OCI-LY3 (cell line): ENCODE results near the gene ZFP92.

ENCODE experiments used
- H2AFZ ChIP-seq: fragments of 200-600, 300-600 bp; shearing (Covaris generic); 2 replicates; pipeline ENCODE4 v1.6.0; 2014; ENCODE audit warnings: antibody characterized with exemption, low read depth, low read length
- H3K27ac ChIP-seq: fragments of 200-600, 300-600 bp; sonication (generic); 2 replicates; pipeline ENCODE4 v1.5.1; 2014; ENCODE audit warnings: mild to moderate bottlenecking, low read length, moderate library complexity, mixed read lengths
- H3K27me3 ChIP-seq: fragments of 200-600, 300-600 bp; sonication (generic); 2 replicates; pipeline ENCODE4 v1.6.1; 2014; ENCODE audit warnings: low read depth, low read length, mixed read lengths
- H3K36me3 ChIP-seq: fragments of 200-600, 300-600 bp; sonication (generic); replicated peaks from 2 replicates; pipeline ENCODE3; 2014; ENCODE audit warnings: low read depth, low read length, mixed read lengths
- H3K4me1 ChIP-seq: fragments of 300-600, 200-600 bp; sonication (generic); 2 replicates; pipeline ENCODE4 v1.6.1; 2014; ENCODE audit warnings: low read length, mixed read lengths
- H3K4me2 ChIP-seq: fragments of 200-600, 300-600 bp; sonication (generic); 2 replicates; pipeline ENCODE4 v1.6.1; 2014; ENCODE audit warnings: low read length, mixed read lengths
- H3K4me3 ChIP-seq: fragments of 300-600, 200-600 bp; sonication (generic); 2 replicates; pipeline ENCODE4 v1.5.1; 2014; ENCODE audit warnings: antibody characterized with exemption, mild to moderate bottlenecking, low read length, moderate library complexity
- H3K79me2 ChIP-seq: fragments of 300-600, 200-600 bp; shearing (Covaris generic); 2 replicates; pipeline ENCODE4 v1.6.1; 2014; ENCODE audit warnings: mild to moderate bottlenecking, low read length, mixed read lengths
- H3K9ac ChIP-seq: fragments of 300-600, 200-600 bp; shearing (Covaris generic); 2 replicates; pipeline ENCODE4 v1.6.0; 2014; ENCODE audit warnings: mild to moderate bottlenecking, low read length, moderate library complexity
- H3K9me3 ChIP-seq: fragments of 200-600, 300-600 bp; shearing (Covaris generic); 2 replicates; pipeline ENCODE4 v1.6.1; 2014; ENCODE audit warnings: low read length, mixed read lengths; ENCODE audit not compliant: insufficient read depth
- H4K20me1 ChIP-seq: fragments of 200-600, 300-600 bp; sonication (generic); 2 replicates; pipeline ENCODE4 v1.6.1; 2016; ENCODE audit warnings: low read length, mixed read lengths; ENCODE audit not compliant: insufficient read depth
- EZH2phosphoT487 ChIP-seq: fragments of 200-600 bp; shearing (Covaris generic); IDR thresholded peaks from 2 replicates; pipeline ENCODE4 v1.6.1; 2018; ENCODE audit warnings: antibody characterized with exemption, mixed run types, low read depth
- TF ChIP-seq, protein P1 (sequence below): fragments of 200-600, 300-600 bp; sonication (generic); IDR thresholded peaks from 2 replicates; pipeline ENCODE4 v1.5.1; 2014; ENCODE audit warnings: antibody characterized with exemption, low read length, low read depth

Gene ZFP92

DNA sequence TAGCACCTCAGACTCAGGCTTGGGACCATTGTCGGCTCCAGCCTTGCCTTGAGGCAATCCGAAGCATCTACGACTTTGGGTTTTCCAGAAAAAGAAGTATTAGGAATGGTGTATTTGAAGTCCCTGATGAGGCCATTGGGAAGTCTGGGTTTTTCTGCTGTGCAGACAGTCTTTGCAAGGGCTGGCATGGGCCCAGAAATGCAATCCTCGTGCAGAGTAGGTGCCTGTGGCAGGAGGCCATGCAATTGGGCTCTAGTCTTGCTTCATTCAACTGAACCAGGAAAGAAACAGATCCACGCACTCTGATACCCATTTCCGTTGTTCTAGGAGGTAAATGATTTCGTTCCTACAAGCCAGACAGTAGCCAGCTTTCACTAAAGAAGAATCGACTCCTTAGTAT is 12.4 kb downstream of the ZFP92 start:
- Histone ChIP-seq H2AFZ (no peak overlapping the region), H3K36me3 (no peaks in the 10 kb centered on the region), H3K79me2 (no peaks in the 10 kb centered on the region), H3K27ac (no peak overlapping the region), H3K4me1 (no peaks in the 10 kb centered on the region), H3K27me3 (no peaks in the 10 kb centered on the region), H3K4me2 (no peak overlapping the region), H3K9me3 (no peaks in the 10 kb centered on the region), H3K9ac (no peak overlapping the region), H4K20me1 (no peaks in the 10 kb centered on the region), H3K4me3 (no peak overlapping the region)
- TF ChIP-seq, protein P1, sequence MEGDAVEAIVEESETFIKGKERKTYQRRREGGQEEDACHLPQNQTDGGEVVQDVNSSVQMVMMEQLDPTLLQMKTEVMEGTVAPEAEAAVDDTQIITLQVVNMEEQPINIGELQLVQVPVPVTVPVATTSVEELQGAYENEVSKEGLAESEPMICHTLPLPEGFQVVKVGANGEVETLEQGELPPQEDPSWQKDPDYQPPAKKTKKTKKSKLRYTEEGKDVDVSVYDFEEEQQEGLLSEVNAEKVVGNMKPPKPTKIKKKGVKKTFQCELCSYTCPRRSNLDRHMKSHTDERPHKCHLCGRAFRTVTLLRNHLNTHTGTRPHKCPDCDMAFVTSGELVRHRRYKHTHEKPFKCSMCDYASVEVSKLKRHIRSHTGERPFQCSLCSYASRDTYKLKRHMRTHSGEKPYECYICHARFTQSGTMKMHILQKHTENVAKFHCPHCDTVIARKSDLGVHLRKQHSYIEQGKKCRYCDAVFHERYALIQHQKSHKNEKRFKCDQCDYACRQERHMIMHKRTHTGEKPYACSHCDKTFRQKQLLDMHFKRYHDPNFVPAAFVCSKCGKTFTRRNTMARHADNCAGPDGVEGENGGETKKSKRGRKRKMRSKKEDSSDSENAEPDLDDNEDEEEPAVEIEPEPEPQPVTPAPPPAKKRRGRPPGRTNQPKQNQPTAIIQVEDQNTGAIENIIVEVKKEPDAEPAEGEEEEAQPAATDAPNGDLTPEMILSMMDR: no peak
- TF ChIP-seq EZH2phosphoT487: no peak

DNA sequence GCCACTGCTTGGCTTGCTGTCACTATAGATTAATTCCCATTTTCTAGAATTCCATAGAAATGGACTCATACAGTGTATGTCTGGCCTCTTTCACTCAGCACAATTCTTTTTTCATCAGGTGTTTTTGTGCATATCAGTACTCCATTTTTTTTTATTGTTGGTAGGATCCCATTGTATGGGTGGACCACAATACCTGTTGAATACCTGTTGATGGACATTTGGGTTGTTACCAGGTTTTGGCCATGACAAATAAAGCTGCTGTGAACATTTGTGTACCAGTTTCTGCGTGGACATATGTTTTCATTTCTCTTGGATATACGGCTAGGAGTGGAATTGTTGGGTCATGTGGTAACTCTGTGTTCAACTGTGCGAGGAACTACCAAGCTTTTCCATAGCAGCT is 14.9 kb downstream of the ZFP92 start:
- no peak overlapping the region for H3K27ac ChIP-seq
- no peaks in the 10 kb centered on the region for H3K4me1 ChIP-seq
- H3K79me2 ChIP-seq: no peaks in the 10 kb centered on the region
- no peak overlapping the region for H2AFZ ChIP-seq
- no peaks in the 10 kb centered on the region for H3K9me3 ChIP-seq
- TF ChIP-seq EZH2phosphoT487: no peak
- TF ChIP-seq, protein P1: no peak
- no peak overlapping the region for H3K4me3 ChIP-seq
- no peaks in the 10 kb centered on the region for H4K20me1 ChIP-seq
- no peak overlapping the region for H3K9ac ChIP-seq
- no peak overlapping the region for H3K4me2 ChIP-seq
- no peaks in the 10 kb centered on the region for H3K36me3 ChIP-seq
- H3K27me3 ChIP-seq: no peaks in the 10 kb centered on the region

DNA sequence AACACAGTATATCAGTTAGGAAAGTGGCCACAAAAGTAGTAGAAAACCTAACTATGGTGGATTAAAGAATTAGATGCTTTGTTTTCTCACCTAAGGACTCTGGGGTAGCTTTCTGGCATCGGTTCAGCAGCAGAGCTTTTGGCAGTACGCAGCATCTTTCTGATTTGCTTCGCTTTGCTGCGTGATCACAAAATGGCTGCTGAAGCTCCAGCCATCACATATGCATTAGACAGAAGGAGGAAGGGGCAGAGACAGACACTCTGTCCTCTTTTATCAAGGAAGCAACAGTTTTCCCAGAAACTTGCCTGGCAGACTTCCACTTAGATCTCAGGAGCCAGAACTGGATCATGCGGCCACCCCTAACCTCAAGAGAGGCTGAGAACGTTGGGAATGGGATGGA is 19.5 kb downstream of the ZFP92 start:
- Histone ChIP-seq H3K4me2 (no peak overlapping the region), H3K4me1 (no peaks in the 10 kb centered on the region), H3K27me3 (no peaks in the 10 kb centered on the region), H2AFZ (no peak overlapping the region), H3K9me3 (no peaks in the 10 kb centered on the region), H3K79me2 (no peaks in the 10 kb centered on the region), H3K27ac (no peak overlapping the region), H3K4me3 (no peak overlapping the region), H3K36me3 (no peaks in the 10 kb centered on the region), H4K20me1 (no peaks in the 10 kb centered on the region), H3K9ac (no peak overlapping the region)
- TF ChIP-seq EZH2phosphoT487: no peak
- TF ChIP-seq, protein P1: no peak

DNA sequence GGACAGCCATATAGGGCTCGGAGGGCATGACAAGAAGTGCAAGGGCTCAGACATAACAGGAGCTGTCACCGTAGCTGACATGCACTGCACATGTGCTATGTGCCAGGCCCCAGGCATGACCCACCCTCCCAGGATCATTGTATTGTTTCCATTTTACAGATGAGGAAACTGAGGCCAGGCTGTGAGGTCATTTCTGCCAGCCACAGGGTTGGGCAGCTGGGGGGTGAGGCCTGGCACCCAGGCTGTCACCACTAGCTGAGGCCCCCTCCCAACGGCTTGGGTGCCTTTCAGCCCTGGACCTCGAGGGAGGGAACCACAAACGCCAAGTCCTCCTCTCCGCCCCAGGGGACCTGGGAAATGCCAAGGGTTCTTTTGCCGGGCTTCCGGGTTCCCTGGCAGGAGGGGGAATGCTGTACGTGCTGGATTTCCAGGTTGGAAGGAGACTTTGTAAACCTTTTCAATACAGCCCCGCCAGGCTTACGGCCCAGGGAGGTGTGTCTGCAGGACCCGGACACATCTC is 21.9 kb downstream of the ZFP92 start:
- Histone ChIP-seq H4K20me1 (no peaks in the 10 kb centered on the region), H3K4me3 (no peak overlapping the region), H3K27ac (no peak overlapping the region), H3K36me3 (no peaks in the 10 kb centered on the region), H3K4me1 (no peaks in the 10 kb centered on the region), H2AFZ (no peak overlapping the region), H3K27me3 (no peaks in the 10 kb centered on the region), H3K4me2 (no peak overlapping the region), H3K9me3 (no peaks in the 10 kb centered on the region), H3K79me2 (no peaks in the 10 kb centered on the region), H3K9ac (no peak overlapping the region)
- TF ChIP-seq, protein P1: no peak
- no peak for TF ChIP-seq EZH2phosphoT487
